ENCODE data around the gene SCN2B. TPM values are rescaled to one million over a fixed set of nuclear protein-coding genes. Genes with fewer than 3 reads are reported as not detected.

SCN2B gene
- total RNA-seq, 1 experiment from 2014 or later: 0.20 TPM

DNA sequence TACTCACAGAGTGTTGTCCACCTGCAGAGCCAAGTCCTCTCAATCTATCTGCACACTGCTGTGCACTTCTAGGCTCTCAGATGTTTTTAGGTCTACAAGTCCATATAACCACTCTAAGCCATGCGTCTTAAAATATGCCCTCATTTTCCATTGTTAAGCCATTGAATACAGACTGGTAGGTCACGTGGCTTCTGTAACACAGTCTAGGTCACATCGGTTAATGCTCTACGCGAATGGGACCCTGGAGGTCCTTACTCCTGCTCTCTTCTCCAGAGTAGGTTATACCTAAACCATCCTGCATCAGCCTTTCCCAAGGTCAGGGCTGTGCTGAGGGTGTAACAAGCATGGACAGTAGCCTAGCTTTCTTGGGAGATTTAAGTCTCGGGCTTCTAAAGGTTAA, 47.6 kb upstream of the SCN2B start:
- Mint-ChIP-seq H3K4me1 (no peaks in the 10 kb centered on the region), H3K27ac (no peak overlapping the region), H3K27me3 (ENCODE audit: low read depth) (peaks cover 6% of the 10 kb centered on the region), H3K36me3 (no peaks in the 10 kb centered on the region), H3K9me3 (peaks cover 1% of the 10 kb centered on the region), H3K4me3 (no peak overlapping the region)
- TF ChIP-seq, protein P1, sequence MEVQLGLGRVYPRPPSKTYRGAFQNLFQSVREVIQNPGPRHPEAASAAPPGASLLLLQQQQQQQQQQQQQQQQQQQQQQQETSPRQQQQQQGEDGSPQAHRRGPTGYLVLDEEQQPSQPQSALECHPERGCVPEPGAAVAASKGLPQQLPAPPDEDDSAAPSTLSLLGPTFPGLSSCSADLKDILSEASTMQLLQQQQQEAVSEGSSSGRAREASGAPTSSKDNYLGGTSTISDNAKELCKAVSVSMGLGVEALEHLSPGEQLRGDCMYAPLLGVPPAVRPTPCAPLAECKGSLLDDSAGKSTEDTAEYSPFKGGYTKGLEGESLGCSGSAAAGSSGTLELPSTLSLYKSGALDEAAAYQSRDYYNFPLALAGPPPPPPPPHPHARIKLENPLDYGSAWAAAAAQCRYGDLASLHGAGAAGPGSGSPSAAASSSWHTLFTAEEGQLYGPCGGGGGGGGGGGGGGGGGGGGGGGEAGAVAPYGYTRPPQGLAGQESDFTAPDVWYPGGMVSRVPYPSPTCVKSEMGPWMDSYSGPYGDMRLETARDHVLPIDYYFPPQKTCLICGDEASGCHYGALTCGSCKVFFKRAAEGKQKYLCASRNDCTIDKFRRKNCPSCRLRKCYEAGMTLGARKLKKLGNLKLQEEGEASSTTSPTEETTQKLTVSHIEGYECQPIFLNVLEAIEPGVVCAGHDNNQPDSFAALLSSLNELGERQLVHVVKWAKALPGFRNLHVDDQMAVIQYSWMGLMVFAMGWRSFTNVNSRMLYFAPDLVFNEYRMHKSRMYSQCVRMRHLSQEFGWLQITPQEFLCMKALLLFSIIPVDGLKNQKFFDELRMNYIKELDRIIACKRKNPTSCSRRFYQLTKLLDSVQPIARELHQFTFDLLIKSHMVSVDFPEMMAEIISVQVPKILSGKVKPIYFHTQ (CRISPR knock-in tag; IDR thresholded peaks at IDR 0.05): no peak
- TF ChIP-seq CBFB (CRISPR knock-in tag; IDR thresholded peaks at IDR 0.05; ENCODE audit: low read depth) (no peak), ZBTB21 (CRISPR knock-in tag; IDR thresholded peaks at IDR 0.05; ENCODE audit: borderline replicate concordance) (no peak)
- TF ChIP-seq, protein P2, sequence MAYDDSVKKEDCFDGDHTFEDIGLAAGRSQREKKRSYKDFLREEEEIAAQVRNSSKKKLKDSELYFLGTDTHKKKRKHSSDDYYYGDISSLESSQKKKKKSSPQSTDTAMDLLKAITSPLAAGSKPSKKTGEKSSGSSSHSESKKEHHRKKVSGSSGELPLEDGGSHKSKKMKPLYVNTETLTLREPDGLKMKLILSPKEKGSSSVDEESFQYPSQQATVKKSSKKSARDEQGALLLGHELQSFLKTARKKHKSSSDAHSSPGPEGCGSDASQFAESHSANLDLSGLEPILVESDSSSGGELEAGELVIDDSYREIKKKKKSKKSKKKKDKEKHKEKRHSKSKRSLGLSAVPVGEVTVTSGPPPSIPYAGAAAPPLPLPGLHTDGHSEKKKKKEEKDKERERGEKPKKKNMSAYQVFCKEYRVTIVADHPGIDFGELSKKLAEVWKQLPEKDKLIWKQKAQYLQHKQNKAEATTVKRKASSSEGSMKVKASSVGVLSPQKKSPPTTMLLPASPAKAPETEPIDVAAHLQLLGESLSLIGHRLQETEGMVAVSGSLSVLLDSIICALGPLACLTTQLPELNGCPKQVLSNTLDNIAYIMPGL (CRISPR knock-in tag; IDR thresholded peaks at IDR 0.05): no peak
- no peak for DNase-seq (ENCODE audit: low spot score)
- CTCF ChIA-PET: interaction anchor here (1.2 kb wide), 1 partner anchor 25 kb away, joined by 3 read pairs; no protein-coding TSS in a partner anchor
- POLR2A ChIA-PET: no interaction called here
- no peak for ATAC-seq

DNA sequence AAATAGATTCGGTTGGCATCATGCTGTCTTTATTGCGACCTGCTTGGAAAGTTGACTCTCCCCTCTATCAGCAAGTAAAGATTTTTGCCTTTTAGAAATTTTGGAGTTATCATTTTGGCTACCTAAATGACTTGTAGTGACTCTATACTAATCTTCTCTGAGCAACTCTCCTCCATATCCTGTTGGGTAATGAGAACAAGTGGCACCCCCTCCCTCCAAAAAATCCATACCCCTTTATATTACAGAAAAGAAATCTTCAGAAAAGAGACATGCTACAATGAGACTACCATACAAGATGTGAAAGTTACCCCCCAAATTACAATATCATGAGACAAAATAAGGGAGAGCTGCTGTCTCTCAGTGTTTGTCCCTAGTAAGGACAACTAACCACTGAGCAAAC, 47.1 kb upstream of the SCN2B start:
- ChIA-PET POLR2A (no interaction called here), CTCF (interaction anchor here (1.2 kb wide), 1 partner anchor 25 kb away, joined by 3 read pairs; no protein-coding TSS in a partner anchor)
- ATAC-seq (no peak), DNase-seq (ENCODE audit: low spot score) (no peak)
- Mint-ChIP-seq H3K4me1 (no peaks in the 10 kb centered on the region), H3K9me3 (peaks cover 4% of the 10 kb centered on the region), H3K27ac (no peak overlapping the region), H3K36me3 (no peaks in the 10 kb centered on the region), H3K4me3 (no peak overlapping the region), H3K27me3 (ENCODE audit: low read depth) (peaks cover 6% of the 10 kb centered on the region)
- TF ChIP-seq, protein P3, sequence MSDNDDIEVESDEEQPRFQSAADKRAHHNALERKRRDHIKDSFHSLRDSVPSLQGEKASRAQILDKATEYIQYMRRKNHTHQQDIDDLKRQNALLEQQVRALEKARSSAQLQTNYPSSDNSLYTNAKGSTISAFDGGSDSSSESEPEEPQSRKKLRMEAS (CRISPR knock-in tag; IDR thresholded peaks at IDR 0.05): no peak
- TF ChIP-seq, protein P4, sequence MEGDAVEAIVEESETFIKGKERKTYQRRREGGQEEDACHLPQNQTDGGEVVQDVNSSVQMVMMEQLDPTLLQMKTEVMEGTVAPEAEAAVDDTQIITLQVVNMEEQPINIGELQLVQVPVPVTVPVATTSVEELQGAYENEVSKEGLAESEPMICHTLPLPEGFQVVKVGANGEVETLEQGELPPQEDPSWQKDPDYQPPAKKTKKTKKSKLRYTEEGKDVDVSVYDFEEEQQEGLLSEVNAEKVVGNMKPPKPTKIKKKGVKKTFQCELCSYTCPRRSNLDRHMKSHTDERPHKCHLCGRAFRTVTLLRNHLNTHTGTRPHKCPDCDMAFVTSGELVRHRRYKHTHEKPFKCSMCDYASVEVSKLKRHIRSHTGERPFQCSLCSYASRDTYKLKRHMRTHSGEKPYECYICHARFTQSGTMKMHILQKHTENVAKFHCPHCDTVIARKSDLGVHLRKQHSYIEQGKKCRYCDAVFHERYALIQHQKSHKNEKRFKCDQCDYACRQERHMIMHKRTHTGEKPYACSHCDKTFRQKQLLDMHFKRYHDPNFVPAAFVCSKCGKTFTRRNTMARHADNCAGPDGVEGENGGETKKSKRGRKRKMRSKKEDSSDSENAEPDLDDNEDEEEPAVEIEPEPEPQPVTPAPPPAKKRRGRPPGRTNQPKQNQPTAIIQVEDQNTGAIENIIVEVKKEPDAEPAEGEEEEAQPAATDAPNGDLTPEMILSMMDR (IDR thresholded peaks at IDR 0.05): no peak
- TF ChIP-seq JAZF1 (CRISPR knock-in tag; IDR thresholded peaks at IDR 0.05): no peak
- TF ChIP-seq NFYB (CRISPR knock-in tag; conservative IDR thresholded peaks at IDR 0.05; ENCODE audit: low read depth): no peak
- no peak for TF ChIP-seq ZBTB21 (CRISPR knock-in tag; IDR thresholded peaks at IDR 0.05; ENCODE audit: borderline replicate concordance)
- TF ChIP-seq, protein P5, sequence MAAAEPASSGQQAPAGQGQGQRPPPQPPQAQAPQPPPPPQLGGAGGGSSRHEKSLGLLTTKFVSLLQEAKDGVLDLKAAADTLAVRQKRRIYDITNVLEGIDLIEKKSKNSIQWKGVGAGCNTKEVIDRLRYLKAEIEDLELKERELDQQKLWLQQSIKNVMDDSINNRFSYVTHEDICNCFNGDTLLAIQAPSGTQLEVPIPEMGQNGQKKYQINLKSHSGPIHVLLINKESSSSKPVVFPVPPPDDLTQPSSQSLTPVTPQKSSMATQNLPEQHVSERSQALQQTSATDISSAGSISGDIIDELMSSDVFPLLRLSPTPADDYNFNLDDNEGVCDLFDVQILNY (CRISPR knock-in tag; IDR thresholded peaks at IDR 0.05): no peak
- no peak for TF ChIP-seq RELA (CRISPR knock-in tag; IDR thresholded peaks at IDR 0.05; ENCODE audit: borderline replicate concordance)
- TF ChIP-seq HMGA2 (CRISPR knock-in tag; IDR thresholded peaks at IDR 0.05): no peak
- TF ChIP-seq ESRRA (CRISPR knock-in tag; IDR thresholded peaks at IDR 0.05; ENCODE audit: borderline replicate concordance): no peak
- no peak for TF ChIP-seq ZNF423 (CRISPR knock-in tag; IDR thresholded peaks at IDR 0.05)
- TF ChIP-seq NFE2L1 (CRISPR knock-in tag; IDR thresholded peaks at IDR 0.05): no peak
- TF ChIP-seq, protein P6, sequence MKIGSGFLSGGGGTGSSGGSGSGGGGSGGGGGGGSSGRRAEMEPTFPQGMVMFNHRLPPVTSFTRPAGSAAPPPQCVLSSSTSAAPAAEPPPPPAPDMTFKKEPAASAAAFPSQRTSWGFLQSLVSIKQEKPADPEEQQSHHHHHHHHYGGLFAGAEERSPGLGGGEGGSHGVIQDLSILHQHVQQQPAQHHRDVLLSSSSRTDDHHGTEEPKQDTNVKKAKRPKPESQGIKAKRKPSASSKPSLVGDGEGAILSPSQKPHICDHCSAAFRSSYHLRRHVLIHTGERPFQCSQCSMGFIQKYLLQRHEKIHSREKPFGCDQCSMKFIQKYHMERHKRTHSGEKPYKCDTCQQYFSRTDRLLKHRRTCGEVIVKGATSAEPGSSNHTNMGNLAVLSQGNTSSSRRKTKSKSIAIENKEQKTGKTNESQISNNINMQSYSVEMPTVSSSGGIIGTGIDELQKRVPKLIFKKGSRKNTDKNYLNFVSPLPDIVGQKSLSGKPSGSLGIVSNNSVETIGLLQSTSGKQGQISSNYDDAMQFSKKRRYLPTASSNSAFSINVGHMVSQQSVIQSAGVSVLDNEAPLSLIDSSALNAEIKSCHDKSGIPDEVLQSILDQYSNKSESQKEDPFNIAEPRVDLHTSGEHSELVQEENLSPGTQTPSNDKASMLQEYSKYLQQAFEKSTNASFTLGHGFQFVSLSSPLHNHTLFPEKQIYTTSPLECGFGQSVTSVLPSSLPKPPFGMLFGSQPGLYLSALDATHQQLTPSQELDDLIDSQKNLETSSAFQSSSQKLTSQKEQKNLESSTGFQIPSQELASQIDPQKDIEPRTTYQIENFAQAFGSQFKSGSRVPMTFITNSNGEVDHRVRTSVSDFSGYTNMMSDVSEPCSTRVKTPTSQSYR (CRISPR knock-in tag; IDR thresholded peaks at IDR 0.05): no peak
- TF ChIP-seq, protein P7, sequence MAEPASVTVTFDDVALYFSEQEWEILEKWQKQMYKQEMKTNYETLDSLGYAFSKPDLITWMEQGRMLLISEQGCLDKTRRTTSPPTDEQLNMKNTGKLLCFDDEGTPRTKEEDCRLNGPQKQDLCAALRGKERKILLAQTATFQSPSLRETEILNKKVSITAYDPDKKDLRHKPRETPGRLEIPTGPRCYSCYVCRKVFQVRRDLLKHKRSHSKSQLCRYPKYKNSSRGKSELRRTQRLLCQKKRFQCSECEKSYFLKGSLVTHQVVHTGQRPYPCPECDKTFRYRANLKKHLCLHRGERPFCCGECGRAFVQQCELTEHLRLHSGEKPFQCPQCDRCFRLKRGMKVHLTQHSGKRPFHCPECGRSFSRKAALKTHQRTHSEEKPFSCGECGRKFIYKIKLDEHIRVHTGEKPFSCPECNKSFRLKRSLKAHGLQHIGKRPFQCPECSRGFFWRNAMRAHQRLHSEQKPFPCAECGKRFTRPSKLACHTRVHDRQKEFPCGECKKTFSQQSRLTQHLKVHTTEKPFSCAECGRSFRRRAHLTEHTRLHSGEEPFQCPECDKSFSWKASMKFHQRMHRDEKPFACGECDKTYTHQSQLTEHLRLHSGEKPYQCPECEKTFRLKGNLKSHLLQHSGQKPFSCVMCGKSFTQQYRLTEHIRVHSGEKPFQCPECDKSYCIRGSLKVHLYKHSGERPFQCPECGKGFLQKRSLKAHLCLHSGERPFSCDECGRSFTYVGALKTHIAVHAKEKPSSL (CRISPR knock-in tag; conservative IDR thresholded peaks at IDR 0.05): no peak
- TF ChIP-seq, protein P8, sequence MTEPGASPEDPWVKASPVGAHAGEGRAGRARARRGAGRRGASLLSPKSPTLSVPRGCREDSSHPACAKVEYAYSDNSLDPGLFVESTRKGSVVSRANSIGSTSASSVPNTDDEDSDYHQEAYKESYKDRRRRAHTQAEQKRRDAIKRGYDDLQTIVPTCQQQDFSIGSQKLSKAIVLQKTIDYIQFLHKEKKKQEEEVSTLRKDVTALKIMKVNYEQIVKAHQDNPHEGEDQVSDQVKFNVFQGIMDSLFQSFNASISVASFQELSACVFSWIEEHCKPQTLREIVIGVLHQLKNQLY (CRISPR knock-in tag; IDR thresholded peaks at IDR 0.05): no peak
- TF ChIP-seq ETV6 (CRISPR knock-in tag; IDR thresholded peaks at IDR 0.05): no peak
- TF ChIP-seq, protein P9, sequence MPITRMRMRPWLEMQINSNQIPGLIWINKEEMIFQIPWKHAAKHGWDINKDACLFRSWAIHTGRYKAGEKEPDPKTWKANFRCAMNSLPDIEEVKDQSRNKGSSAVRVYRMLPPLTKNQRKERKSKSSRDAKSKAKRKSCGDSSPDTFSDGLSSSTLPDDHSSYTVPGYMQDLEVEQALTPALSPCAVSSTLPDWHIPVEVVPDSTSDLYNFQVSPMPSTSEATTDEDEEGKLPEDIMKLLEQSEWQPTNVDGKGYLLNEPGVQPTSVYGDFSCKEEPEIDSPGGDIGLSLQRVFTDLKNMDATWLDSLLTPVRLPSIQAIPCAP (CRISPR knock-in tag; IDR thresholded peaks at IDR 0.05): no peak
- TF ChIP-seq, protein P10, sequence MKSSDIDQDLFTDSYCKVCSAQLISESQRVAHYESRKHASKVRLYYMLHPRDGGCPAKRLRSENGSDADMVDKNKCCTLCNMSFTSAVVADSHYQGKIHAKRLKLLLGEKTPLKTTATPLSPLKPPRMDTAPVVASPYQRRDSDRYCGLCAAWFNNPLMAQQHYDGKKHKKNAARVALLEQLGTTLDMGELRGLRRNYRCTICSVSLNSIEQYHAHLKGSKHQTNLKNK (CRISPR knock-in tag; IDR thresholded peaks at IDR 0.05): no peak

Data from WTC11 (cell line).